Esophagus squamous epithelium (tissue), 5 donors: ENCODE data around the gene MYCBP2. TPM values are rescaled to one million over a fixed set of nuclear protein-coding genes. Genes with fewer than 3 reads are reported as not detected.

Experiments used
- DNase-seq: peaks from one replicate; lab custom pipeline; 2025; lab: John Stamatoyannopoulos, UW
- H3K27ac ChIP-seq, 4 donors: fragments of 200-600 bp; sonication (generic); one replicate each; pipeline ENCODE4 v1.5.1; 2016 to 2019; ENCODE audit warnings: mild to moderate bottlenecking in 1 of 4
- H3K27me3 ChIP-seq, 4 donors: fragments of 200-600 bp; sonication (generic); 1 replicate in 3 of 4; 2 replicates in 1 of 4; pipeline versions ENCODE4 v1.5.1 to v1.6.0; 2017 to 2021; ENCODE audit warnings: antibody characterized with exemption in 1 of 4
- H3K36me3 ChIP-seq, 3 donors: fragments of 200-600 bp; sonication (generic); one replicate each; pipeline ENCODE4 v1.5.1; 2016 to 2019
- H3K4me1 ChIP-seq, 3 donors: fragments of 200-600 bp; sonication (generic); one replicate each; pipeline ENCODE4 v1.5.1; 2017 to 2019
- H3K4me3 ChIP-seq, 4 donors: fragments of 200-600 bp; sonication (generic); 1 replicate in 3 of 4; 2 replicates in 1 of 4; pipeline ENCODE4 v1.5.1; 2016 to 2019; ENCODE audit warnings: mild to moderate bottlenecking in 2 of 4, moderate library complexity in 1 of 4
- H3K9me3 ChIP-seq, 3 donors: fragments of 200-600 bp; sonication (generic); one replicate each; pipeline ENCODE4 v1.5.1; 2016 to 2019
- CTCF ChIP-seq, 6 experiments: fragments of 450-650 bp in 4 of 6; fragments of 200-600 bp in 2 of 6; sonication (generic) in 2 of 6; IDR thresholded peaks; one replicate each; pipeline ENCODE4 v1.5.1; 2016 to 2019; ENCODE audit warnings: antibody characterized with exemption in 6 of 6, mild to moderate bottlenecking in 4 of 6, moderate library complexity in 4 of 6
- POLR2A ChIP-seq, 4 donors: fragments of 450-650 bp; IDR thresholded peaks; one replicate each; pipeline ENCODE4 v1.6.1; 2017; ENCODE audit warnings: antibody characterized with exemption in 4 of 4, mild to moderate bottlenecking in 4 of 4, moderate library complexity in 3 of 4
- WGBS, 2 donors: methylation state at CpG; one replicate each; pipeline ENCODE4 v1.1.5; 2018; 5-methylcytosine and 5-hydroxymethylcytosine counted together
- intact Hi-C: fragments of 100-400 bp; cut with DNase I; formaldehyde crosslinking; loops from one replicate; pipeline ENCODE4 v1.15.0; 2022
- total RNA-seq, 4 donors: library from RNA; depleted of rRNA; stranded (reverse); fragments of >200 nt; gene quantifications; one replicate each; pipeline ENCODE4 v1.1.0, GENCODE V29; 2016
- donor health status: DM: yes; HTN: yes; CAD: no.

Gene MYCBP2
- total RNA-seq, 4 donors from 2014 or later = 80.9 to 167 (median 130) TPM

- WGBS, 2 donors = 88 to 95% methylated on average over 1 of the region's 1 CpG
- Histone ChIP-seq H3K27ac (no peak overlapping the region), H3K4me3 (no peak overlapping the region), H3K36me3 (no peaks in the 10 kb centered on the region), H3K27me3 (no peaks in the 10 kb centered on the region), H3K4me1 (peaks cover 0 to 27% (median 4%) of the 10 kb centered on the region in 3 donors), H3K9me3 (no peaks in the 10 kb centered on the region)
- TF ChIP-seq CTCF (IDR thresholded peaks at IDR 0.05) = no peak
- no peak for TF ChIP-seq POLR2A (IDR thresholded peaks at IDR 0.05)
- DNase-seq = no peak
- intact Hi-C loops = no loop called here
These were observed 45.4 kb upstream of the MYCBP2 start for GRCh38 chr13:77372275-77372674.

GRCh38 chr13:77370888-77371287 lies 44.0 kb upstream of the MYCBP2 start:
- Histone ChIP-seq H3K4me1 (peaks cover 0 to 13% (median 0%) of the 10 kb centered on the region in 3 donors), H3K4me3 (no peak overlapping the region), H3K9me3 (no peaks in the 10 kb centered on the region), H3K27ac (no peak overlapping the region), H3K27me3 (no peaks in the 10 kb centered on the region), H3K36me3 (no peaks in the 10 kb centered on the region)
- 70 to 72% methylated on average over 2 of the region's 2 CpGs for WGBS, 2 donors
- intact Hi-C loops = no loop called here
- TF ChIP-seq POLR2A (IDR thresholded peaks at IDR 0.05) = no peak
- no peak for TF ChIP-seq CTCF (IDR thresholded peaks at IDR 0.05)
- DNase-seq = no peak

- Histone ChIP-seq H3K4me1 (peaks cover 0 to 22% (median 0%) of the 10 kb centered on the region in 3 donors), H3K9me3 (peaks cover 0 to 5% (median 0%) of the 10 kb centered on the region in 3 donors), H3K36me3 (no peaks in the 10 kb centered on the region), H3K4me3 (no peak overlapping the region), H3K27me3 (no peaks in the 10 kb centered on the region), H3K27ac (no peak overlapping the region)
- no peak for TF ChIP-seq CTCF (IDR thresholded peaks at IDR 0.05)
- TF ChIP-seq POLR2A (IDR thresholded peaks at IDR 0.05) = no peak
- DNase-seq = no peak
- WGBS, 2 donors = 46 to 57% methylated on average over 1 of the region's 1 CpG
- intact Hi-C loops = no loop called here
These were observed 35.3 kb upstream of the MYCBP2 start for GRCh38 chr13:77362166-77362565.

GRCh38 chr13:77360032-77360685 lies 33.3 kb upstream of the MYCBP2 start:
- Histone ChIP-seq H3K36me3 (no peaks in the 10 kb centered on the region), H3K4me1 (peaks cover 0 to 22% (median 0%) of the 10 kb centered on the region in 3 donors), H3K27ac (peak overlapping the region in 2 of 4 donors; percentile 2 to 49), H3K9me3 (peaks cover 0 to 5% (median 0%) of the 10 kb centered on the region in 3 donors), H3K27me3 (no peaks in the 10 kb centered on the region), H3K4me3 (no peak overlapping the region)
- intact Hi-C loops = no loop called here
- no peak for DNase-seq
- TF ChIP-seq CTCF (IDR thresholded peaks at IDR 0.05) (no peak), POLR2A (IDR thresholded peaks at IDR 0.05) (no peak)
- 46 to 57% methylated on average over 3 of the region's 3 CpGs for WGBS, 2 donors

GRCh38 chr13:77359171-77359570 lies 32.3 kb upstream of the MYCBP2 start:
- 40 to 42% methylated on average over 3 of the region's 3 CpGs for WGBS, 2 donors
- intact Hi-C loops = no loop called here
- DNase-seq = no peak
- H3K4me1 ChIP-seq = peaks cover 0 to 22% (median 0%) of the 10 kb centered on the region in 3 donors
- H3K27ac ChIP-seq = peak overlapping the region in 1 of 4 donors; percentile 49
- peaks cover 0 to 5% (median 0%) of the 10 kb centered on the region in 3 donors for H3K9me3 ChIP-seq
- no peak overlapping the region for H3K4me3 ChIP-seq
- no peaks in the 10 kb centered on the region for H3K36me3 ChIP-seq
- TF ChIP-seq CTCF (IDR thresholded peaks at IDR 0.05) (no peak), POLR2A (IDR thresholded peaks at IDR 0.05) (no peak)
- H3K27me3 ChIP-seq = no peaks in the 10 kb centered on the region
